ENCODE results near the gene PRR36.

- TF ChIP-seq CTCF (IDR thresholded peaks at IDR 0.05): no peak
- no peak for TF ChIP-seq POLR2A (IDR thresholded peaks at IDR 0.05)
These were observed 47.2 kb upstream of the PRR36 start for GRCh38 chr19:7921302-7921966.

All from adrenal gland (tissue), 5 donors.